ENCODE data around the gene USP2.

DNA sequence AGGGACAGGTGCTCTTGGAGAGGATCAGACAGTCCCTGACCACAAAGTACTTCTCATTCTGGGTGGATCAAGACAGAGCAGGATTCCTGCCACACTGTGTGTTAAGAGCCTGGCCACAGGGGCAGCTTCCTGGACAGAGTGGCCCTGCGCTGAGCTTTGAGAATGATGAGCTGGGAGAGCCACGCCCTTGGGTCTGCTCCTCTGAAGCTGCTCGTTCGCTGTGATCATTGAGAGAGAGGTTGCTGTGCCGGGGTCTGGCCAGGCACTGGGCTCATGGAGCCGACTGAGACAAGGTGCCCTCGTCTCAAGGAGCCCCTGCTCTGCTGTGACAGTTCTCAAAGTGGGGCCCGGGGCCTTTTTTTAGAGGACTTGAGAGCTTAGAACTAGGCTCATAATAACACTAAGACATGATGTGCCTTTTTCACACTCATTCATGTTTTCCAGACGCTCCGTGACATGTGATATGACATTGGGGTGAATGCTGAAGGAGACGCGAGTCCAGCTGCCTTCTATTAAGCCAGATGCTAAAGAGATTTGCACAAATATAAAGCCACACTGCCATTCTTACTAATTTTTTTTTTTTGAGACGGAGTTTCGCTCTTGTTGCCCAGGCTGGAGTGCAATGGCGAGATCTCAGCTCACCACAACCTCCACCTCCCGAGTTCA lies 33.4 kb downstream of the USP2 start:
- TF ChIP-seq, protein P1, sequence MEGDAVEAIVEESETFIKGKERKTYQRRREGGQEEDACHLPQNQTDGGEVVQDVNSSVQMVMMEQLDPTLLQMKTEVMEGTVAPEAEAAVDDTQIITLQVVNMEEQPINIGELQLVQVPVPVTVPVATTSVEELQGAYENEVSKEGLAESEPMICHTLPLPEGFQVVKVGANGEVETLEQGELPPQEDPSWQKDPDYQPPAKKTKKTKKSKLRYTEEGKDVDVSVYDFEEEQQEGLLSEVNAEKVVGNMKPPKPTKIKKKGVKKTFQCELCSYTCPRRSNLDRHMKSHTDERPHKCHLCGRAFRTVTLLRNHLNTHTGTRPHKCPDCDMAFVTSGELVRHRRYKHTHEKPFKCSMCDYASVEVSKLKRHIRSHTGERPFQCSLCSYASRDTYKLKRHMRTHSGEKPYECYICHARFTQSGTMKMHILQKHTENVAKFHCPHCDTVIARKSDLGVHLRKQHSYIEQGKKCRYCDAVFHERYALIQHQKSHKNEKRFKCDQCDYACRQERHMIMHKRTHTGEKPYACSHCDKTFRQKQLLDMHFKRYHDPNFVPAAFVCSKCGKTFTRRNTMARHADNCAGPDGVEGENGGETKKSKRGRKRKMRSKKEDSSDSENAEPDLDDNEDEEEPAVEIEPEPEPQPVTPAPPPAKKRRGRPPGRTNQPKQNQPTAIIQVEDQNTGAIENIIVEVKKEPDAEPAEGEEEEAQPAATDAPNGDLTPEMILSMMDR (optimal IDR thresholded peaks at IDR 0.05 in 1 of 3, IDR thresholded peaks at IDR 0.05 in 1 of 3, conservative IDR thresholded peaks at IDR 0.05 in 1 of 3; ENCODE audit: extremely low read depth in 1 of 3, insufficient read depth in 2 of 3, low read length in 3 of 3): no peak
- TF ChIP-seq EZH2 (IDR thresholded peaks at IDR 0.05; ENCODE audit: low read length): no peak
